RWPE1 (cell line): Measurements from ENCODE around the gene LMNTD2.

Source experiments
- CTCF ChIA-PET: fragments of 350-600 bp; sonication (Branson Sonifier 250); formaldehyde crosslinking; extraction: SDS; loops from one replicate; lab custom pipeline; 2021; lab: Yijun Ruan, JAX
- POLR2A ChIA-PET: fragments of 400-600 bp; formaldehyde crosslinking; extraction: SDS; loops from one replicate; lab custom pipeline; 2020; ENCODE audit warnings: antibody characterized with exemption; ENCODE audit not compliant: low non-redundant PET; lab: Yijun Ruan, JAX
- DNase-seq: peaks from one replicate; pipeline ENCODE4 v3.0.0; 2012; ENCODE audit warnings: low spot score
- H3K27ac ChIP-seq: fragments of 450-650 bp; 2 replicates; pipeline ENCODE4 v1.5.1; 2017
- CTCF ChIP-seq: fragments of 450-650 bp; conservative IDR thresholded peaks from 2 replicates; pipeline ENCODE4 v1.5.1; 2017; ENCODE audit warnings: low read depth, mild to moderate bottlenecking

The LMNTD2 gene

DNA sequence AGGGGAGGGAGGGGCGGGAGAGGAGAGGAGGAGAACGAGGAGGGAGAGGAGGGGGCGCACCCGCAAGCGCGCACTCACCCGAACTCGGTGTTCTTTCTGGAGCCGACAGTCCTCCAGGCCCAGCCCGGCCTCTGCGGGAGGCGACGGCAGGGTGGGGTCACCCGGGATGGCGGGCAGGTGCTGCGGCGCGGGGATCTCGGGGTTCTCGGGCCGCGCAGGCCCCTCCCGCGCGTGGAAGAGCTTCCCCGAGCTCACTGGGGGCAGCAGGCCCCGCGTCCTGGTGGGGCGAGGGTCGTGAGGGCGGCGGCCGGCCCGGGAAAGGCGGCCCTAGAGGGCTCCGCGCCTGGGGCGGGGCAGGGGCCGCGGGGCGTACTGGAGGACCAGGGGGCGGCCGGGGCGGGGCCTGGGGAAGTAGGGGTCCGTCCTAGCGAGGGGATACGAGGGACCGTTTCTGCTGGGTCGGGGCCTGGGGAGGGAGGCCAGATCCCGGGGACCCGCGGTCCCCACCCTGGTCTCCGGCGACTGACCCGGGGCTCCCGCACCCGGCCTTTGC, 5.2 kb downstream of the LMNTD2 start:
- 0 out of 2 replicates have a peak, but pooled peaks have one; percentile 10 for TF ChIP-seq CTCF
- no peak overlapping the region for H3K27ac ChIP-seq
- ChIA-PET POLR2A (interaction anchor here (0.6 kb wide), 1 partner anchor 9 kb away, joined by 3 read pairs; no protein-coding TSS in a partner anchor), CTCF (interaction anchor here (0.6 to 1.8 kb wide), 5 partner anchors 9 to 229 kb away, joined by 3 to 12 read pairs (median 5); no protein-coding TSS in a partner anchor)
- DNase-seq, result no peak

DNA sequence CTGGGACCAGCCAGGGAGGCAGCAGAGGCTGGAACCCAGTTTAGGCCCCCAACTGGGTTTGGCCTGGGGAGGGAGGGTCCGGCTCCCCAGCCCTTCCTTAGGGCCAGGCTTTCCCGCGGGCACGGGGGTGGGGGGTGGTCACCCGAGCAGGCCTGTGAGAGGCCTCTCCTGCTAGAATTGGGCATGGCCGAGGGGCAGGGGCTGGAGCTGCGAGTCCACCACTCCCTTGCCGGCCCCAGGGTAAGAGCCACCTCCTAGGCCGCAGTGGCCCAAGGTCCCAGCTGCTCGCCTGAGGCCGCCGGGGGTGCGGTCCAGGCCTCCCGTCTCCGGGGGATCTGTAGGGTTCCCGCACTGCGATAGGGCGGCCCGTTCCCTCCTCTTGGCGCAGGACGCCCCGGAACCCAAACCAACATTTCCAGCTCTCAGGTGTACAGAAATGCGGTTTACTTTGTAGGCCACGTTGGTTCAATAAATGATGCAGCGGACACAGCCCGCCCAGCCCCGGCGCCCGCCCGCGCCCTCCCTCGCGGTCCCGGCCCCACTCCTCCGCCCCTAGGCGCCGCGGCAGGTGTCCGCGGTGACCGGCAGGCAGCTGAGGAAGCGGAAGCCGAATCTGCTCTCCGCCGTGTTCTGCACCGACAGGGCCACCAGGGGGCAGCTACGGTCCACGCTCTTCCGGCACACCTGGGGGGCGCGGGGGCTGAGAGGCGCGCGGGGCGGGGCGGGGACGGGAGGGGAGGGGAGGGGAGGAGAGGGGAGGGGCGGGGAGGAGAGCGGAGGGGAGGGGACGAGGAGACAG, 5.9 kb downstream of the LMNTD2 start:
- POLR2A ChIA-PET, result interaction anchor here (0.6 kb wide), 1 partner anchor 10 kb away, joined by 3 read pairs; no protein-coding TSS in a partner anchor
- peak overlapping the region; percentile 20; the same call in 1 of the 2 replicates for H3K27ac ChIP-seq

GRCh38 chr11:553988-554340, 6.6 kb downstream of the LMNTD2 start:
- CTCF ChIA-PET, result interaction anchor here (0.6 to 1.8 kb wide), 6 partner anchors 10 to 230 kb away, joined by 3 to 12 read pairs (median 3); no protein-coding TSS in a partner anchor
- H3K27ac ChIP-seq, result no peak overlapping the region
- TF ChIP-seq CTCF, result no peak
- POLR2A ChIA-PET, result no interaction called here
- DNase-seq, result no peak

More for the DNA sequence above, 5.9 kb downstream of the LMNTD2 start:
- peak; percentile 73 for TF ChIP-seq CTCF
- no peak for DNase-seq
- CTCF ChIA-PET, result interaction anchor here (0.6 to 1.8 kb wide), 9 partner anchors 10 to 229 kb away, joined by 3 to 12 read pairs (median 3); no protein-coding TSS in a partner anchor

GRCh38 chr11:553083-553987, 7.2 kb downstream of the LMNTD2 start:
- TF ChIP-seq CTCF, result no peak
- DNase-seq, result no peak
- H3K27ac ChIP-seq, result no peak overlapping the region
- POLR2A ChIA-PET, result no interaction called here
- CTCF ChIA-PET, result interaction anchor here (0.5 kb wide), 1 partner anchor 34 kb away, joined by 3 read pairs; no protein-coding TSS in a partner anchor

DNA sequence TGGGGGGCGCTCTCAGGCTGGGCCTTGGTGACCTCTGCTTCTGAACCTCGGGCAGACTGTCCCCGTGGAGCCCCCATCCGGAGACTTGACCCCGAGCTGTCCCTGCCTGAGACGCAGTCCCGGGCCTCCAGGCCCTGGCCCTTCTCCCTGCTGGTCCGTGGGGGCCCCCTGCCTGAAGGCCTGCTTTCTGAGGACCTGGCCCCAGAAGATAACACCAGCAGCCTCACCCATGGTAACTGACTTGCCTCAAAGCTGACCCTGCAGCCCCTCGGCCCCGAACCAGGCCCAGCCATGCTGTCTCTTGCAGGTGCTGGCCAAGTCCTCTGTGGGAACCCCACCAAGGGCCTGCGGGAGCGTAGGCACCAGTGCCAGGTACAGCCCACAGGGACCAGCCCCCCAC, 8.9 kb downstream of the LMNTD2 start:
- H3K27ac ChIP-seq, result peak overlapping the region; percentile 9; the same call in 1 of the 2 replicates
- CTCF ChIA-PET, result interaction anchor here (0.6 kb wide), 1 partner anchor 233 kb away, joined by 3 read pairs; no protein-coding TSS in a partner anchor
- DNase-seq, result no peak
- TF ChIP-seq CTCF, result no peak
- POLR2A ChIA-PET, result no interaction called here
